Measurements from ENCODE around the gene FCHO2.

DNA sequence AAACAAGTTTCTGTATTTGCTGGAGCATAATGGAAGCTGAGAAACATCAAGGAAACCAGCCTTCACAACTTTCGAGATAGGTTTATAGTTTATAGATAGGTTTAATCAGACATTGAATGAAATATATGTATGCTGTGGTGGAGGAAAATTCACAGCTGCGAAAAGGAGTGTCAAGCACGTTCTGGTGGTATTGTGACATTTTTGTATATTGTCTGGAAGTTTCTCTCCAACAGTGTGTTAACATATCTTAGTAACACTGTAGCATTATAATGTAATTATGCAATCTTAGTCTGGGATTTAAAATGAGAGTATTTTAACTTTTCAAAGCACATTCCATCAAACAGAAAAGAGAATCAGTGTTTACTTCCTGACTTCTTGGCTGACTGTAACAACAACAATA lies 50.0 kb downstream of the FCHO2 start:
- TF ChIP-seq, protein P1, sequence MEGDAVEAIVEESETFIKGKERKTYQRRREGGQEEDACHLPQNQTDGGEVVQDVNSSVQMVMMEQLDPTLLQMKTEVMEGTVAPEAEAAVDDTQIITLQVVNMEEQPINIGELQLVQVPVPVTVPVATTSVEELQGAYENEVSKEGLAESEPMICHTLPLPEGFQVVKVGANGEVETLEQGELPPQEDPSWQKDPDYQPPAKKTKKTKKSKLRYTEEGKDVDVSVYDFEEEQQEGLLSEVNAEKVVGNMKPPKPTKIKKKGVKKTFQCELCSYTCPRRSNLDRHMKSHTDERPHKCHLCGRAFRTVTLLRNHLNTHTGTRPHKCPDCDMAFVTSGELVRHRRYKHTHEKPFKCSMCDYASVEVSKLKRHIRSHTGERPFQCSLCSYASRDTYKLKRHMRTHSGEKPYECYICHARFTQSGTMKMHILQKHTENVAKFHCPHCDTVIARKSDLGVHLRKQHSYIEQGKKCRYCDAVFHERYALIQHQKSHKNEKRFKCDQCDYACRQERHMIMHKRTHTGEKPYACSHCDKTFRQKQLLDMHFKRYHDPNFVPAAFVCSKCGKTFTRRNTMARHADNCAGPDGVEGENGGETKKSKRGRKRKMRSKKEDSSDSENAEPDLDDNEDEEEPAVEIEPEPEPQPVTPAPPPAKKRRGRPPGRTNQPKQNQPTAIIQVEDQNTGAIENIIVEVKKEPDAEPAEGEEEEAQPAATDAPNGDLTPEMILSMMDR (IDR thresholded peaks at IDR 0.05; ENCODE audit: control extremely low read depth in 1 of 3, insufficient read depth in 1 of 3, low read depth in 1 of 3, low read length in 3 of 3), result no peak
- TF ChIP-seq RXRA (IDR thresholded peaks at IDR 0.05; ENCODE audit: insufficient read depth, low read depth, low read length) (no peak), TAF1 (IDR thresholded peaks at IDR 0.05; ENCODE audit: low read depth, low read length) (no peak), YY1 (IDR thresholded peaks at IDR 0.05; ENCODE audit: low read depth, low read length) (no peak), POLR2AphosphoS5 (IDR thresholded peaks at IDR 0.05; ENCODE audit: low read depth, low read length) (no peak), POLR2A (IDR thresholded peaks at IDR 0.05; ENCODE audit: control extremely low read depth in 1 of 2, low read depth in 2 of 2, low read length in 2 of 2) (no peak), MAFK (IDR thresholded peaks at IDR 0.05; ENCODE audit: low read depth, low read length) (no peak), HDAC6 (IDR thresholded peaks at IDR 0.05; ENCODE audit: low read depth, low read length) (no peak), RFX5 (IDR thresholded peaks at IDR 0.05; ENCODE audit: borderline replicate concordance, low read depth, low read length) (no peak), SIN3A (conservative IDR thresholded peaks at IDR 0.05 in 1 of 2, IDR thresholded peaks at IDR 0.05 in 1 of 2; ENCODE audit: low read depth in 1 of 2, low read length in 2 of 2) (no peak), SP1 (IDR thresholded peaks at IDR 0.05; ENCODE audit: low read depth, low read length) (no peak)
- TF ChIP-seq, protein P2, sequence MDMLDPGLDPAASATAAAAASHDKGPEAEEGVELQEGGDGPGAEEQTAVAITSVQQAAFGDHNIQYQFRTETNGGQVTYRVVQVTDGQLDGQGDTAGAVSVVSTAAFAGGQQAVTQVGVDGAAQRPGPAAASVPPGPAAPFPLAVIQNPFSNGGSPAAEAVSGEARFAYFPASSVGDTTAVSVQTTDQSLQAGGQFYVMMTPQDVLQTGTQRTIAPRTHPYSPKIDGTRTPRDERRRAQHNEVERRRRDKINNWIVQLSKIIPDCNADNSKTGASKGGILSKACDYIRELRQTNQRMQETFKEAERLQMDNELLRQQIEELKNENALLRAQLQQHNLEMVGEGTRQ (IDR thresholded peaks at IDR 0.05; ENCODE audit: low read length), result no peak
- TF ChIP-seq, protein P3, sequence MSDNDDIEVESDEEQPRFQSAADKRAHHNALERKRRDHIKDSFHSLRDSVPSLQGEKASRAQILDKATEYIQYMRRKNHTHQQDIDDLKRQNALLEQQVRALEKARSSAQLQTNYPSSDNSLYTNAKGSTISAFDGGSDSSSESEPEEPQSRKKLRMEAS (IDR thresholded peaks at IDR 0.05), result no peak
